Peyer's patch (tissue), 4 donors: ENCODE results near the gene IGLON5. TPM values are rescaled to one million over a fixed set of nuclear protein-coding genes. Genes with fewer than 3 reads are reported as not detected.

ENCODE experiments used
- DNase-seq, 3 donors: peaks; one replicate each; pipeline ENCODE4 v3.0.0-alpha.2; 2017 to 2019
- H3K27ac ChIP-seq, 4 donors: fragments of 200-600 bp; sonication (generic); one replicate each; pipeline ENCODE4 v1.5.1; 2016 to 2019
- H3K27me3 ChIP-seq, 2 donors: fragments of 200-600 bp; sonication (generic); one replicate each; pipeline ENCODE4 v1.5.1; 2019
- H3K36me3 ChIP-seq, 3 donors: fragments of 200-600 bp; sonication (generic); one replicate each; pipeline ENCODE4 v1.5.1; 2016 to 2019
- H3K4me1 ChIP-seq, 4 donors: fragments of 200-600 bp; sonication (generic); one replicate each; pipeline ENCODE4 v1.5.1; 2016 to 2019
- H3K4me3 ChIP-seq, 4 donors: fragments of 200-600 bp; sonication (generic); 1 replicate in 3 of 4; 2 replicates in 1 of 4; pipeline ENCODE4 v1.5.1; 2016 to 2019; ENCODE audit warnings: mild to moderate bottlenecking in 1 of 4
- H3K9me3 ChIP-seq, 4 donors: fragments of 200-600 bp; sonication (generic); one replicate each; pipeline ENCODE4 v1.5.1; 2016 to 2019; ENCODE audit warnings: mild to moderate bottlenecking in 1 of 4
- CTCF ChIP-seq, 6 experiments: fragments of 450-650 bp in 4 of 6; fragments of 200-600 bp in 2 of 6; sonication (generic) in 1 of 6; IDR thresholded peaks; one replicate each; pipeline ENCODE4 v1.5.1; 2017 to 2019; ENCODE audit warnings: antibody characterized with exemption in 6 of 6, mild to moderate bottlenecking in 3 of 6, moderate library complexity in 1 of 6
- POLR2A ChIP-seq, 2 donors: fragments of 450-650 bp; IDR thresholded peaks; one replicate each; pipeline ENCODE4 v1.5.1; 2017; ENCODE audit warnings: antibody characterized with exemption in 2 of 2, mild to moderate bottlenecking in 2 of 2, moderate library complexity in 2 of 2
- total RNA-seq, 4 donors: library from RNA; depleted of rRNA; stranded (reverse); fragments of >200 nt; gene quantifications; one replicate each; pipeline ENCODE4 v1.1.0, GENCODE V29; 2016

Gene IGLON5
- total RNA-seq, 4 donors from 2014 or later: not detected

- no peaks in the 10 kb centered on the region for H3K9me3 ChIP-seq
- no peaks in the 10 kb centered on the region for H3K27me3 ChIP-seq
- peaks cover 0 to 23% (median 6%) of the 10 kb centered on the region in 4 donors for H3K4me1 ChIP-seq
- H3K27ac ChIP-seq: peak within 1 kb of the TSS in 1 of 4 donors; percentile 83
- no peak for DNase-seq
- no peak within 1 kb of the TSS for H3K4me3 ChIP-seq
- TF ChIP-seq POLR2A (IDR thresholded peaks at IDR 0.05) (no peak), CTCF (IDR thresholded peaks at IDR 0.05) (no peak)
- H3K36me3 ChIP-seq: peaks cover 0 to 21% (median 0%) of the 10 kb centered on the region in 3 donors
These were observed 30.6 kb downstream of the IGLON5 start, which contains the start of gene VSIG10L for GRCh38 chr19:51341976-51342580. VSIG10L (minus strand) TSS chr19:51342139; CDS start chr19:51342124, 15 bp downstream.

- H3K27ac ChIP-seq: peak overlapping the region in 1 of 4 donors; percentile 83
- H3K4me1 ChIP-seq: peaks cover 0 to 23% (median 6%) of the 10 kb centered on the region in 4 donors
- TF ChIP-seq POLR2A (IDR thresholded peaks at IDR 0.05) (no peak), CTCF (IDR thresholded peaks at IDR 0.05) (no peak)
- H3K36me3 ChIP-seq: peaks cover 0 to 21% (median 0%) of the 10 kb centered on the region in 3 donors
- H3K9me3 ChIP-seq: no peaks in the 10 kb centered on the region
- DNase-seq: no peak
- no peaks in the 10 kb centered on the region for H3K27me3 ChIP-seq
- no peak overlapping the region for H3K4me3 ChIP-seq
These were observed 31.5 kb downstream of the IGLON5 start for GRCh38 chr19:51342631-51343569.

GRCh38 chr19:51345076-51345620 is 33.7 kb downstream of the IGLON5 start:
- TF ChIP-seq POLR2A (IDR thresholded peaks at IDR 0.05): no peak
- TF ChIP-seq CTCF (IDR thresholded peaks at IDR 0.05): no peak
- no peaks in the 10 kb centered on the region for H3K9me3 ChIP-seq
- DNase-seq: no peak
- H3K36me3 ChIP-seq: peaks cover 0 to 29% (median 0%) of the 10 kb centered on the region in 3 donors
- H3K27me3 ChIP-seq: no peaks in the 10 kb centered on the region
- no peak overlapping the region for H3K4me3 ChIP-seq
- H3K4me1 ChIP-seq: peaks cover 0 to 14% (median 4%) of the 10 kb centered on the region in 4 donors
- H3K27ac ChIP-seq: peak overlapping the region in 2 of 4 donors; percentile 34 to 55

GRCh38 chr19:51346742-51347141 is 35.3 kb downstream of the IGLON5 start:
- Histone ChIP-seq H3K9me3 (no peaks in the 10 kb centered on the region), H3K27ac (no peak overlapping the region), H3K4me3 (no peak overlapping the region), H3K4me1 (peaks cover 0 to 9% (median 0%) of the 10 kb centered on the region in 4 donors), H3K27me3 (no peaks in the 10 kb centered on the region), H3K36me3 (peaks cover 0 to 42% (median 0%) of the 10 kb centered on the region in 3 donors)
- no peak for DNase-seq
- TF ChIP-seq POLR2A (IDR thresholded peaks at IDR 0.05) (no peak), CTCF (IDR thresholded peaks at IDR 0.05) (no peak)

GRCh38 chr19:51347209-51347928 is 35.9 kb downstream of the IGLON5 start:
- no peak for DNase-seq
- H3K36me3 ChIP-seq: peaks cover 0 to 48% (median 0%) of the 10 kb centered on the region in 3 donors

More at GRCh38 chr19:51347209-51347928, 35.9 kb downstream of the IGLON5 start:
- TF ChIP-seq CTCF (IDR thresholded peaks at IDR 0.05) (no peak), POLR2A (IDR thresholded peaks at IDR 0.05) (no peak)
- no peaks in the 10 kb centered on the region for H3K27me3 ChIP-seq
- H3K27ac ChIP-seq: peak overlapping the region in 1 of 4 donors; percentile 33
- H3K4me1 ChIP-seq: peaks cover 0 to 9% (median 0%) of the 10 kb centered on the region in 4 donors
- H3K4me3 ChIP-seq: no peak overlapping the region
- H3K9me3 ChIP-seq: no peaks in the 10 kb centered on the region
